GM12878 (cell line): ENCODE results near the gene RECQL5. TPM values are rescaled to one million over a fixed set of nuclear protein-coding genes. Genes with fewer than 3 reads are reported as not detected.

Source experiments
- ATAC-seq: fragments of 200-7000 bp; cut with Tn5 transposase; 3 replicates; pipeline ENCODE4 v1.9.1; 2020; ENCODE audit warnings: mild to moderate bottlenecking, moderate library complexity
- BruUV-seq: library from RNA; stranded (reverse); fragments of 400-500 nt; replicated peaks from 2 replicates; lab custom pipeline; 2021; lab: Mats Ljungman, UMichigan
- CTCF ChIA-PET: fragments of 300-600 bp; sonication (Branson Sonifier 250); formaldehyde crosslinking; extraction: SDS; loops from one replicate; lab custom pipeline; 2021; ENCODE audit warnings: inconsistent platforms; lab: Yijun Ruan, JAX
- POLR2A ChIA-PET: fragments of 350-600 bp; formaldehyde crosslinking; extraction: SDS; loops from one replicate; lab custom pipeline; 2021; ENCODE audit warnings: inconsistent platforms; lab: Charles Lee
- RAD21 ChIA-PET: fragments of 300-600 bp; sonication (Branson Sonifier 250); formaldehyde crosslinking; loops from one replicate; lab custom pipeline; 2023; ENCODE audit warnings: antibody characterized with exemption; ENCODE audit not compliant: unreplicated experiment; lab: Charles Lee
- SMC1A ChIA-PET: fragments of 300-600 bp; sonication (Branson Sonifier 250); formaldehyde crosslinking; loops from one replicate; lab custom pipeline; 2023; ENCODE audit not compliant: unreplicated experiment, uncharacterized antibody; lab: Charles Lee
- DNase-seq: peaks from one replicate; pipeline ENCODE4 v3.0.0-alpha.2; 2011; ENCODE audit warnings: low read depth, low spot score
- FAIRE-seq: peaks from 3 replicates; lab custom pipeline; 2011; peaks lifted over from hg19 to GRCh38; lab: Jason Lieb, UNC
- H2AFZ ChIP-seq: 2 replicates; pipeline ENCODE4 v1.6.0; 2011; ENCODE audit warnings: low read depth, low read length, control low read depth; ENCODE audit not compliant: control insufficient read depth
- H3K27ac ChIP-seq: 2 replicates; pipeline ENCODE4 v1.5.1; 2011; ENCODE audit warnings: control low read depth; ENCODE audit not compliant: control insufficient read depth, insufficient read depth
- H3K27me3 ChIP-seq, 2 experiments: replicated peaks in 1 of 2; 2 replicates each; pipeline versions ENCODE4 v1.6.0 to v1.6.1; 2011; ENCODE audit warnings: low read length in 1 of 2; ENCODE audit not compliant: control insufficient read depth in 2 of 2, insufficient read depth in 2 of 2
- H3K36me3 ChIP-seq, 2 experiments: 2 replicates each; pipeline ENCODE4 v1.5.1; 2011; ENCODE audit warnings: low read length in 1 of 2; ENCODE audit not compliant: control insufficient read depth in 2 of 2, insufficient read depth in 2 of 2
- H3K4me1 ChIP-seq: 2 replicates; pipeline ENCODE4 v1.6.1; 2011; ENCODE audit warnings: mild to moderate bottlenecking, low read length, moderate library complexity, mixed read lengths; ENCODE audit not compliant: control insufficient read depth, insufficient read depth
- H3K4me2 ChIP-seq: 2 replicates; pipeline ENCODE4 v1.6.0; 2011; ENCODE audit warnings: control low read depth; ENCODE audit not compliant: control insufficient read depth, insufficient read depth
- H3K4me3 ChIP-seq: fragments of 200-600 bp; sonication (generic); 2 replicates; pipeline ENCODE4 v1.5.1; 2016
- H3K79me2 ChIP-seq: 2 replicates; pipeline ENCODE4 v1.6.0; 2011; ENCODE audit warnings: low read length; ENCODE audit not compliant: control insufficient read depth, insufficient read depth
- H3K9ac ChIP-seq: 2 replicates; pipeline ENCODE4 v1.8.0; 2011; ENCODE audit warnings: low read length, control low read depth, mixed read lengths; ENCODE audit not compliant: control insufficient read depth, insufficient read depth
- H3K9me3 ChIP-seq: replicated peaks from 3 replicates; pipeline ENCODE4 v1.5.1; 2011; ENCODE audit warnings: mild to moderate bottlenecking, low read length; ENCODE audit not compliant: control insufficient read depth, insufficient read depth
- H4K20me1 ChIP-seq: 2 replicates; pipeline ENCODE4 v1.6.0; 2011; ENCODE audit not compliant: control insufficient read depth, insufficient read depth
- BMI1 ChIP-seq: fragments of 450-650 bp; IDR thresholded peaks from 2 replicates; pipeline ENCODE4 v1.6.1; 2016; ENCODE audit warnings: mild to moderate bottlenecking, moderate library complexity, borderline replicate concordance
- CREM ChIP-seq: IDR thresholded peaks from 2 replicates; pipeline ENCODE4 v1.6.1; 2014; ENCODE audit warnings: antibody characterized with exemption, low read depth
- EZH2 ChIP-seq: IDR thresholded peaks from 2 replicates; pipeline ENCODE4 v1.6.1; 2012; ENCODE audit warnings: low read depth, mild to moderate bottlenecking, control low read depth, inconsistent platforms, low read length, borderline replicate concordance; ENCODE audit not compliant: control insufficient read depth
- HDAC6 ChIP-seq: fragments of 200-600 bp; sonication (generic); IDR thresholded peaks from one replicate; pipeline ENCODE4 v1.8.0; 2017; ENCODE audit warnings: antibody characterized with exemption; ENCODE audit not compliant: unreplicated experiment
- HDGF ChIP-seq: fragments of 450-650 bp; IDR thresholded peaks from 2 replicates; pipeline ENCODE4 v1.6.1; 2016; ENCODE audit warnings: antibody characterized with exemption
- PML ChIP-seq: IDR thresholded peaks from 2 replicates; pipeline ENCODE4 v1.6.1; 2012; ENCODE audit warnings: low read length, inconsistent platforms
- POLR2A ChIP-seq: IDR thresholded peaks from 2 replicates; pipeline ENCODE4 v1.6.1; 2011; ENCODE audit warnings: low read depth, mild to moderate bottlenecking, low read length
- RAD51 ChIP-seq: fragments of 450-650 bp; IDR thresholded peaks from 2 replicates; pipeline ENCODE4 v1.6.1; 2016; ENCODE audit warnings: moderate library complexity, mild to moderate bottlenecking, inconsistent platforms
- RCOR1 ChIP-seq: conservative IDR thresholded peaks from 2 replicates; pipeline ENCODE4 v1.6.1; 2012; ENCODE audit warnings: low read depth, low read length, improper control_type of control experiment
- RUNX3 ChIP-seq: IDR thresholded peaks from 2 replicates; pipeline ENCODE4 v1.6.1; 2012; ENCODE audit warnings: low read length, inconsistent platforms
- WGBS: methylation state at CpG from one replicate; pipeline ENCODE4 v1.1.6; 2016; ENCODE audit warnings: low lambda C conversion rate; ENCODE audit not compliant: insufficient replicate concordance, insufficient coverage; ENCODE audit errors: missing lambda C conversion rate; 5-methylcytosine and 5-hydroxymethylcytosine counted together
- in situ Hi-C: fragments of 300-500 bp; cut with MboI; formaldehyde crosslinking; loops from 9 replicates; pipeline ENCODE4 v1.14.3; 2018; ENCODE audit warnings: mixed read lengths
- intact Hi-C: fragments of 100-400 bp; cut with micrococcal nuclease; formaldehyde crosslinking; loops from one replicate; pipeline ENCODE4 v1.14.2; 2022; ENCODE audit not compliant: unreplicated experiment
- polyA plus RNA-seq, 11 experiments: library from polyadenylated mRNA; depleted of rRNA in 4 of 11; unstranded in 6 of 11; stranded (reverse) in 5 of 11; fragments of >200 nt; fragmentation: Nextera tagmentation in 4 of 11; fragmentation: Illumina TruSeq in 1 of 11; extraction: Ambion mirVana in 4 of 11; extraction: Trizol in 1 of 11; gene quantifications; 1 replicate in 1 of 11; 2 replicates in 10 of 11; pipeline versions ENCODE4 v1.2.1 to v1.2.3, GENCODE V29; 2011 to 2016; ENCODE audit warnings: inconsistent platforms in 2 of 11, missing spikeins in 2 of 11, low read depth in 1 of 11
- total RNA-seq, 4 experiments: library from RNA; depleted of rRNA in 3 of 4; stranded (reverse); fragments of >200 nt in 3 of 4; fragmentation: Illumina TruSeq in 1 of 4; extraction: Trizol in 1 of 4; gene quantifications; 2 replicates each; pipeline versions ENCODE4 v1.2.1 to v1.2.3, GENCODE V29; 2013 to 2021
- TF ChIP-seq, protein P1 (sequence below): fragments of 450-650 bp; IDR thresholded peaks from 2 replicates; pipeline ENCODE4 v1.6.1; 2017; ENCODE audit warnings: low read depth, mild to moderate bottlenecking, moderate library complexity

Gene RECQL5
- total and polyA plus RNA-seq, 10 of the 15 experiments (the other 5 are each of a cell fraction or from before 2014, with no cell fraction given) = 3.6 to 30.6 (median 20.1) TPM

DNA sequence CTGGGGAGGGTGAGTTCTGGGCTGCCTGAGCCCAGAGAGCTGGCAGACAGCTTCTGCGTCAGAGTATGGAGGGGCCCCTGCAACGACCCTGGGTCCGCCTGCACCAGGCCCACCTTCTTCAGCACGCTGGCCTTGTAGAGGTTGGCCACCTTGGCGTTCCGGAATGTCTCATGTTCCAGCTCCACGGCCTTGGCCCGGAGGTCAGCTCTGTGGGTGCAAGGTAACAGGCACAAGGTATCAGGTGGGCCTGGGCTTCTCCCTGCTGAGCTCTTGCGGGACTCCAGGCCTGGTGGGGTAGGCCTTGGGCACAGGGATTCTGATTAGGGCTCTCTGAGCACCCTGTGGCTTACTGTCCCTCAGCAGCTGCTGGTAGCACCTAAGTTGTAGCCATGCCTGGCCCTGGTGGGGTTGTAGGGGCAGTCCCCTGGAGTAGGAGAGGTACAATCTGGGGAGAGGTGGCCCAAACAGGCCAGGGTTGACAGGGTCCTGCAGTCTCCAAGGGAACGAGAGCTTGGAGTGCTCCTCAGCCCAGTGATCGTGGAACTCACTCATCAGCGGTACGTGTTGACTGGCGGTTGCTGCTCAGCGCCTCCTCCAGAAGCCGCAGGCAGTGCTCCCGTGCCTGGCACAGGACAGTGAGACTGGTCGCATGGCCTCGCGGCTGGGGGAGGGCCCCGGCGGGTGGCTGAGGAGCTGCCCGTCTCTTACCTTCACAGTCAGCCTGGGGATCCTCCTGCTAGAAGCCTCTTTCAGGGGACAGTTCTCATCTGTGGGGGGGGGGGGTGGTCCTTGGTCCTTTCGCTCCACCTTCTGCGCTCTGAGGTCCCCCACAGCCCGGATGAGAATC, 36.7 kb downstream of the RECQL5 start:
- H4K20me1 ChIP-seq = no peaks in the 10 kb centered on the region
- H3K4me3 ChIP-seq = no peak overlapping the region
- DNase-seq (no peak), ATAC-seq (no peak), FAIRE-seq (no peak)
- no peaks in the 10 kb centered on the region for H3K79me2 ChIP-seq
- peaks cover 0 to 2% of the 10 kb centered on the region in 2 experiments; a peak in 2 of 4 replicates for H3K36me3 ChIP-seq
- no peak overlapping the region for H3K4me2 ChIP-seq
- H3K9ac ChIP-seq = no peak overlapping the region
- ChIA-PET SMC1A (no interaction called here), CTCF (interaction anchor here (0.9 to 13.0 kb wide), 4 partner anchors 23 to 123 kb away, joined by 3 to 349 read pairs (median 172); a partner anchor contains a TSS), POLR2A (no interaction called here), RAD21 (interaction anchor here (6.3 kb wide), 1 partner anchor 118 kb away, joined by 148 read pairs; no protein-coding TSS in a partner anchor)
- peaks cover 8% of the 10 kb centered on the region for H3K4me1 ChIP-seq
- 81% methylated on average over 24 of the region's 26 CpGs for WGBS
- H2AFZ ChIP-seq = no peak overlapping the region
- TF ChIP-seq EZH2 (no peak), RAD51 (no peak), RCOR1 (no peak), HDGF (no peak), CREM (no peak), RUNX3 (no peak), BMI1 (no peak), HDAC6 (no peak), POLR2A (no peak), PML (no peak)
- TF ChIP-seq, protein P1, sequence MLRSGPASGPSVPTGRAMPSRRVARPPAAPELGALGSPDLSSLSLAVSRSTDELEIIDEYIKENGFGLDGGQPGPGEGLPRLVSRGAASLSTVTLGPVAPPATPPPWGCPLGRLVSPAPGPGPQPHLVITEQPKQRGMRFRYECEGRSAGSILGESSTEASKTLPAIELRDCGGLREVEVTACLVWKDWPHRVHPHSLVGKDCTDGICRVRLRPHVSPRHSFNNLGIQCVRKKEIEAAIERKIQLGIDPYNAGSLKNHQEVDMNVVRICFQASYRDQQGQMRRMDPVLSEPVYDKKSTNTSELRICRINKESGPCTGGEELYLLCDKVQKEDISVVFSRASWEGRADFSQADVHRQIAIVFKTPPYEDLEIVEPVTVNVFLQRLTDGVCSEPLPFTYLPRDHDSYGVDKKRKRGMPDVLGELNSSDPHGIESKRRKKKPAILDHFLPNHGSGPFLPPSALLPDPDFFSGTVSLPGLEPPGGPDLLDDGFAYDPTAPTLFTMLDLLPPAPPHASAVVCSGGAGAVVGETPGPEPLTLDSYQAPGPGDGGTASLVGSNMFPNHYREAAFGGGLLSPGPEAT = no peak
- intact Hi-C loops (no loop called here), in situ Hi-C loops (loop anchor here (10.0 kb wide), 1 partner anchor 115 kb away; no protein-coding TSS in a partner anchor)
- no peaks in the 10 kb centered on the region for H3K27me3 ChIP-seq
- no peaks in the 10 kb centered on the region for H3K9me3 ChIP-seq
- no TSS peak for BruUV-seq
- no peak overlapping the region for H3K27ac ChIP-seq
